ENCODE measurements around the gene PCBP3.
"Not testable (repeated sequence)": the region's sequence is repeated elsewhere in the genome, so short reads cannot be mapped to it uniquely, and the experiment has no call there.

GRCh38 chr21:45814210-45814940, 170.8 kb downstream of the PCBP3 start:
- not testable (repeated sequence) for TF ChIP-seq CTCF, POLR2A (IDR thresholded peaks at IDR 0.05)
